GM18526 (cell line): ENCODE measurements around the gene GRM8.

Source experiments
- POLR2A ChIP-seq: IDR thresholded peaks from 3 replicates; pipeline ENCODE4 v1.6.1; 2011; ENCODE audit not compliant: insufficient read length; ENCODE audit errors: extremely low read depth

The GRM8 gene

GRCh38 chr7:126657137-126657536 lies 595.6 kb downstream of the GRM8 start:
- no peak for TF ChIP-seq POLR2A

- no peak for TF ChIP-seq POLR2A
These were observed 596.6 kb downstream of the GRM8 start for GRCh38 chr7:126656165-126656564.

- no peak for TF ChIP-seq POLR2A
These were observed 615.2 kb downstream of the GRM8 start for GRCh38 chr7:126637538-126637937.

GRCh38 chr7:126635545-126635944 lies 617.2 kb downstream of the GRM8 start:
- TF ChIP-seq POLR2A, result no peak

GRCh38 chr7:126608339-126608776 lies 644.4 kb downstream of the GRM8 start:
- TF ChIP-seq POLR2A, result no peak

GRCh38 chr7:126606331-126606730 lies 646.4 kb downstream of the GRM8 start:
- TF ChIP-seq POLR2A, result no peak

GRCh38 chr7:126605553-126605952 lies 647.2 kb downstream of the GRM8 start:
- TF ChIP-seq POLR2A, result no peak

GRCh38 chr7:126605056-126605455 lies 647.7 kb downstream of the GRM8 start:
- no peak for TF ChIP-seq POLR2A

GRCh38 chr7:126589068-126589684 lies 663.6 kb downstream of the GRM8 start:
- no peak for TF ChIP-seq POLR2A

GRCh38 chr7:126578338-126578737 lies 674.4 kb downstream of the GRM8 start:
- TF ChIP-seq POLR2A, result no peak

- TF ChIP-seq POLR2A, result no peak
These were observed 678.2 kb downstream of the GRM8 start for GRCh38 chr7:126574276-126575250.

GRCh38 chr7:126570845-126571244 lies 681.9 kb downstream of the GRM8 start:
- TF ChIP-seq POLR2A, result no peak

- TF ChIP-seq POLR2A, result no peak
These were observed 683.3 kb downstream of the GRM8 start for GRCh38 chr7:126569402-126569801.

- no peak for TF ChIP-seq POLR2A
These were observed 695.5 kb downstream of the GRM8 start for GRCh38 chr7:126557271-126557670.

GRCh38 chr7:126541406-126541805 lies 711.3 kb downstream of the GRM8 start:
- no peak for TF ChIP-seq POLR2A

GRCh38 chr7:126535176-126535575 lies 717.6 kb downstream of the GRM8 start:
- no peak for TF ChIP-seq POLR2A

GRCh38 chr7:126533715-126534114 lies 719.0 kb downstream of the GRM8 start:
- TF ChIP-seq POLR2A, result no peak

- TF ChIP-seq POLR2A, result no peak
These were observed 722.9 kb downstream of the GRM8 start for GRCh38 chr7:126529833-126530232.
